Measurements from ENCODE around the gene FBXO28. TPM values are rescaled to one million over a fixed set of nuclear protein-coding genes. Genes with fewer than 3 reads are reported as not detected.

Gene FBXO28
- total and polyA plus RNA-seq, 2 donors (not counting 3 experiments of a cell fraction or from before 2014, with no cell fraction given), result 8.9 to 32.6 TPM

- Histone ChIP-seq H2AFZ (ENCODE audit: low read depth, low read length) (no peak overlapping the region), H3K4me1 (ENCODE audit: control insufficient read depth, extremely low read depth, insufficient read depth, low read length) (no peaks in the 10 kb centered on the region), H3K4me3 (replicated peaks in 1 of 3; ENCODE audit: insufficient read depth in 1 of 3, low read depth in 1 of 3, low read length in 3 of 3) (no peak overlapping the region), H3K9me3 (replicated peaks; ENCODE audit: control insufficient read depth, insufficient read depth, low read length) (no peaks in the 10 kb centered on the region), H3K4me2 (ENCODE audit: insufficient read depth, low read length) (no peak overlapping the region), H3K9ac (replicated peaks; ENCODE audit: extremely low read depth, insufficient read depth, low read length) (no peak overlapping the region), H3K27me3 (ENCODE audit: control insufficient read depth in 2 of 2, insufficient read depth in 2 of 2, low read length in 2 of 2) (peaks cover 0 to 1% of the 10 kb centered on the region in 2 experiments), H3K36me3 (ENCODE audit: control insufficient read depth in 2 of 2, extremely low read depth in 1 of 2, insufficient read depth in 2 of 2, low read length in 2 of 2) (no peaks in the 10 kb centered on the region), H3K9me1 (replicated peaks; ENCODE audit: control insufficient read depth, extremely low read depth, insufficient read depth, low read length) (no peaks in the 10 kb centered on the region), H3K27ac (ENCODE audit: insufficient read depth, low read depth, low read length) (no peak overlapping the region), H3K79me2 (ENCODE audit: control insufficient read depth, insufficient read depth, low read length) (no peaks in the 10 kb centered on the region), H4K20me1 (replicated peaks; ENCODE audit: control insufficient read depth, extremely low read depth, insufficient read depth, low read length) (no peaks in the 10 kb centered on the region)
- TF ChIP-seq POLR2AphosphoS5 (IDR thresholded peaks at IDR 0.05; ENCODE audit: insufficient read depth, low read depth, low read length) (no peak), GATA2 (IDR thresholded peaks at IDR 0.05; ENCODE audit: insufficient read depth, insufficient read length, low read depth, low read length) (no peak), MYC (IDR thresholded peaks at IDR 0.05; ENCODE audit: low read depth, low read length) (no peak), JUN (IDR thresholded peaks at IDR 0.05; ENCODE audit: borderline replicate concordance, insufficient read depth, insufficient read length, low read depth) (no peak), EZH2 (IDR thresholded peaks at IDR 0.05; ENCODE audit: borderline replicate concordance, low read depth, low read length, severe bottlenecking) (no peak), POLR2A (IDR thresholded peaks at IDR 0.05; ENCODE audit: low read depth, low read length) (no peak), CTCF (IDR thresholded peaks at IDR 0.05; ENCODE audit: extremely low read depth in 1 of 2, insufficient read depth in 1 of 2, low read depth in 1 of 2, low read length in 2 of 2) (no peak), FOS (IDR thresholded peaks at IDR 0.05; ENCODE audit: borderline replicate concordance, insufficient read depth, low read length) (no peak), MAX (IDR thresholded peaks at IDR 0.05; ENCODE audit: insufficient read depth, insufficient read length) (no peak)
- POLR2A ChIA-PET, result no interaction called here
- dilution Hi-C loops (cut with MboI; ENCODE audit: extremely low pct_ligation_motif_present, low sequenced_read_pairs) (no loop called here), intact Hi-C loops (cut with micrococcal nuclease) (no loop called here)
- no TSS peak for BruUV-seq (replicated peaks)
- FAIRE-seq (no peak), DNase-seq (ENCODE audit: low read depth, low spot score) (no peak)
- CTCF ChIA-PET, result interaction anchor here (1.1 to 1.4 kb wide), 2 partner anchors 11 to 45 kb away, joined by 3 to 5 read pairs; no protein-coding TSS in a partner anchor
Measured at GRCh38 chr1:224095867-224096266, 18.0 kb upstream of the FBXO28 start.

Measured in endothelial cell of umbilical vein (primary cell).